HTR-8/SVneo (cell line): Measurements from ENCODE around the gene IL5RA.

Experiments used
- DNase-seq: peaks from one replicate; pipeline ENCODE4 v3.0.0; 2011; ENCODE audit warnings: low spot score, mixed read lengths; ENCODE audit not compliant: insufficient read length
- FAIRE-seq: peaks from 2 replicates; lab custom pipeline; 2011; peaks lifted over from hg19 to GRCh38; lab: Jason Lieb, UNC

The IL5RA gene

GRCh38 chr3:3069723-3070122 is 40.5 kb downstream of the IL5RA start:
- no peak for DNase-seq
- FAIRE-seq: no peak

- DNase-seq (no peak), FAIRE-seq (no peak)
Measured at GRCh38 chr3:3068358-3068881, 41.8 kb downstream of the IL5RA start.

- no peak for DNase-seq
- FAIRE-seq: no peak
Measured at GRCh38 chr3:3066910-3067309, 43.3 kb downstream of the IL5RA start.

GRCh38 chr3:3066378-3066777 is 43.8 kb downstream of the IL5RA start:
- FAIRE-seq (no peak), DNase-seq (no peak)

- no peak for DNase-seq
- FAIRE-seq: no peak
Measured at GRCh38 chr3:3065876-3066275, 44.3 kb downstream of the IL5RA start.

GRCh38 chr3:3064297-3064696 is 45.9 kb downstream of the IL5RA start:
- FAIRE-seq (no peak), DNase-seq (no peak)

- DNase-seq (no peak), FAIRE-seq (no peak)
Measured at GRCh38 chr3:3059645-3060044, 50.5 kb downstream of the IL5RA start.

GRCh38 chr3:3053974-3054373 is 56.2 kb downstream of the IL5RA start:
- FAIRE-seq: no peak
- DNase-seq: no peak

GRCh38 chr3:3038201-3038991 is 71.8 kb downstream of the IL5RA start:
- FAIRE-seq (no peak), DNase-seq (no peak)

GRCh38 chr3:3037156-3037555 is 73.0 kb downstream of the IL5RA start:
- FAIRE-seq (no peak), DNase-seq (no peak)

- DNase-seq: no peak
Measured at GRCh38 chr3:3031326-3031725, 78.8 kb downstream of the IL5RA start.

GRCh38 chr3:3027976-3028567 is 82.1 kb downstream of the IL5RA start:
- DNase-seq (no peak), FAIRE-seq (no peak)

More at GRCh38 chr3:3031326-3031725, 78.8 kb downstream of the IL5RA start:
- FAIRE-seq: no peak

GRCh38 chr3:3023111-3023745 is 86.9 kb downstream of the IL5RA start:
- DNase-seq (no peak), FAIRE-seq (no peak)

- FAIRE-seq (no peak), DNase-seq (no peak)
Measured at GRCh38 chr3:3020209-3020608, 90.0 kb downstream of the IL5RA start.
